Diencephalon (tissue), 1 donor: Measurements from ENCODE around the gene TM9SF3. TPM values are rescaled to one million over a fixed set of nuclear protein-coding genes. Genes with fewer than 3 reads are reported as not detected.

Experiments
- small RNA-seq: library from RNA; depleted of rRNA; stranded (forward); fragments of <200 nt; gene quantifications from one replicate; pipeline ENCODE3, GENCODE V24; 2014
- total RNA-seq: library from RNA; depleted of rRNA; stranded (reverse); fragments of >200 nt; gene quantifications from one replicate; pipeline ENCODE4 v1.2.3, GENCODE V29; 2014

Gene TM9SF3
- 134 TPM for total RNA-seq

GRCh38 chr10:96586419-96587263 lies at the start of gene TM9SF3:
TSS of gene TM9SF3 (minus strand) at chr10:96587012. CDS start at chr10:96586835, 177 bp downstream.

GRCh38 chr10:96513698-96514561 lies 72.9 kb downstream of the TM9SF3 start, which contains the start of gene TLL2:
TSS of gene TLL2 (minus strand) at chr10:96513926. CDS start at chr10:96513685, 241 bp downstream.

Small RNA genes lying within 50 kb of the gene (small RNA-seq; reads per million reads assigned to genes)
- gene RNA5SP324, result not detected

Other genes starting within 250 kb of the TM9SF3 start
- not detected for gene OPALIN, start 228.0 kb downstream of the TM9SF3 start, total RNA-seq
- 2.1 TPM for gene TLL2, start 73.1 kb downstream of the TM9SF3 start, total RNA-seq
- gene PIK3AP1, start 133.5 kb upstream of the TM9SF3 start, total RNA-seq, result 9.7 TPM
- 70.6 TPM for gene LCOR, start 245.3 kb upstream of the TM9SF3 start, total RNA-seq